ENCODE measurements around the gene BECN2.
A peak's percentile ranks its signal among the peaks of the same experiment; 100 is the strongest.
"Not testable (repeated sequence)": the region's sequence is repeated elsewhere in the genome, so short reads cannot be mapped to it uniquely, and the experiment has no call there.

The BECN2 gene

DNA sequence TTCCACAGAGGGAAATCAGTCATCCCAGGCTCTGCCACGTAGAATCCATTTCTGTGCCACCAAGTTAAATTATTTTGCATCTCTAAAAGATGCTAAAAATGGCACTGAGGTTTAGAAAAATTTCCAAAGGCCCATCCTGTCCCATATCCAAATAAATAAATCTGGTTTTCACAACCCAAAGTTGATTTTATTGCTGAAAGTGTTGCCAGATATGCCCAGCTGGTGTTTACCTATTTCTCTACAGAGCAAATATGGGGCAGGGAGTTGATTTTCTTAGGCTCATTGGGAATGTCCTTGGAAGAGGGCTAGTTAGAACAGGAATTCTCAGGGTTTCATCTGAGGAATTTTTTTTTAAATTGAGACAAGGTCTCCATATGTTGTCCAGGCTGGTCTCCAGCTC, 22.4 kb downstream of the BECN2 start:
- DNase-seq, result no peak

GRCh38 chr1:241985787-241986186, 28.2 kb downstream of the BECN2 start:
- DNase-seq, result no peak

DNA sequence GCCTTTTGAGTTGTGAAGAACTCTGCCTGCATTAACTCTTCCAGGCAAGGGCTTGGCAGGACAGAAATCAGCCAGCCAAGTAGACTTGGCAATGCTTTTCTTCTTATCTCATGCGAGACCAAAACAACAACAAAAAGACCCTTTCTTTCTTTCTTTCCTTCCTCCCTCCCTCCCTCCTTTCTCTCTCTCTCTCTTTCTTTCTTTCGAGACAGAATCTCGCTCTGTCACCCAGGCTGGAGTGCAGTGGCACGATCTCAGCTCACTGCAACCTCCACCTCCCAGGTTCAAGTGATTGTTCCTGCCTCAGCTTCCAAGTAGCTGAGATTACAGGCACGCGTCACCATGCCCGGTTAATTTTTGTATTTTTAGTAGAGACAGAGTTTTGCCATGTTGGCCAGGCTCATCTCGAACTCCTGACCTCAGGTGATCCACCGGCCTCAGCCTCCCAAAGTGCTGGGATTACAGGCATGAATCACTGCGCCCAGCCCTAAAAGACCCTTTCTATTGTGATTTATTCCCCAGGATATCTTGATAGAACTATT, 30.9 kb downstream of the BECN2 start:
- not testable (repeated sequence) for DNase-seq

DNA sequence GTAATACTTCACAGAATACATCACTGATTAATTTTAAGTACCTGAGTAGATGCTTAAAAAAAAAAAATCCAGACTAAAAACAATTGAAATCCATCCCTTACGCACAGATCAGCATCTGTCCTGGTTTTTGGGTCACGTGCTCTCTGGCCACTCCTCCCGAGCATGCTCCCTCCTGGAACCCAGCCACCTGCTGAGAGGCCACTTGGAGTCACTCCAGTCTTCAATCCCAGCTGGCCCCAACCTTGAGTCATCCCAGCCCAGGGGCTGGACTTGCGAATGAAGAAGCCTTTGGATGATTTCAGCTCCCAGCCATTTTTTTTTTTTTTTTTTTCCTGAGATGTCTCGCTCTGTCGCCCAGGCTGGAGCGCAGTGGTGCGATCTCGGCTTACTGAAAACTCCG, 32.5 kb downstream of the BECN2 start:
- DNase-seq, result no peak

DNA sequence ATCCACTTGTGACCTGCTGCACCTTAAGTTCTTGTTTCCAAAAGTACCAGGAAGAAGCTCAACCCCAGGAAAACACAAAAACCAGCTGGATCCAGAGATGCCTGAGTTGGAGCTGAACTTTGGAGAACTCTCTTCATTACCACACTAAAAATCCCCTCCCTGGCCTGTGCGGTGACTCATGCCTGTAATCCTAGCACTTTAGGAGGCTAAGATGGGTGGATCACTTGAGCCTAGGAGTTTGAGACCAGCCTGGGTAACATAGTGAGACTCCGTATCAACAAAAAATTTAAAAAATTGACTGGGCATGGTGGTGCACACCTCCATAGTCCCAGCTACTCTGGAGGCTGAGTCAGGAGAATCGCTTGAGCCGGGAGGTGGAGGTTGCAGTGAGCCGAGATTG, 35.2 kb downstream of the BECN2 start:
- no peak for DNase-seq

GRCh38 chr1:241994171-241994570, 36.6 kb downstream of the BECN2 start:
- DNase-seq, result no peak

GRCh38 chr1:241997401-241997998, 39.9 kb downstream of the BECN2 start:
- no peak for DNase-seq

GRCh38 chr1:241998412-241998921, 40.9 kb downstream of the BECN2 start:
- DNase-seq, result peak in 4 of 6 experiments; percentile 10 to 63 (median 40)

DNA sequence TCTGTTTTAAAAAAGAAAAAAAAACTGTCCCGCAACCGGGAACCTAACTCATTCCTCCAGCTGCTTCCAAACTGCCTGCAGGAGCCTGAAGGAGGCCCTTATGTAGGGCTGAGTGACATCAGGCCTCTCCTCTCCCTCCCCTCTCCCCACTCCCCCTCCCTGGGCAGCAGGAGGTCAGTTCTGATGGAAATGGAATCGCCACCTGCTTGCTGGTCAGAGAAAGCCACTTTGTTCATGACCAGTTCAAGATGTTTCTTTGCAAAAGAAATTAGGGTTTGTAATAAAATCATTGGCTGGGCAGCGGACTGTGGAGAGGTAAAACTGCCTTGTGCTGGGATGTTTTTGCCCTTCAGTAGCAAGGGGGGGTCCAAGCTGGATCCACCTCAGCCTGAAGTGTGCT, 41.5 kb downstream of the BECN2 start, which contains the start of gene MAP1LC3C:
Gene MAP1LC3C (minus strand): TSS at position 73 of the 400 bp plus-strand sequence. CDS start 90 bp downstream, outside the sequence.
- no peak for DNase-seq

GRCh38 chr1:242000434-242000833, 42.9 kb downstream of the BECN2 start:
- no peak for DNase-seq

DNA sequence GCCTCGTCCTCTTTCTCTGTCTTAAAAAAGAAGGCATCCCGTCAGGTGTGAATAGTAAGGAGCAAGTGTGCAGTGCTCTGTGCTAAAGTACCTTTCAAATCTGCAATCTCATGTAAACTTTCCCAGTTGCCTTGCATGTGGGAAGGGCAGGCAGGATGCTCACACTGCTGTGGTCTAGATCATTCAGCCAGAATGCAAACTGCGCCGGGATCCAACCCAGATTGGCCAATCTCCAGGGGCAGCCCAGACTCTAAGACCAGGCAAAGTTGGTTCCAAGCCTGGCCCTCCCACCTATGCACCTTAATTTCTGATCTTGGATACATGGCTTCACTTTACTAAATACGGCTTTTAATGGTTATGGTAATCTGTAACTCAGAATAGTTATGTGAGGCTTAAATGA, 44.5 kb downstream of the BECN2 start:
- no peak for DNase-seq

DNA sequence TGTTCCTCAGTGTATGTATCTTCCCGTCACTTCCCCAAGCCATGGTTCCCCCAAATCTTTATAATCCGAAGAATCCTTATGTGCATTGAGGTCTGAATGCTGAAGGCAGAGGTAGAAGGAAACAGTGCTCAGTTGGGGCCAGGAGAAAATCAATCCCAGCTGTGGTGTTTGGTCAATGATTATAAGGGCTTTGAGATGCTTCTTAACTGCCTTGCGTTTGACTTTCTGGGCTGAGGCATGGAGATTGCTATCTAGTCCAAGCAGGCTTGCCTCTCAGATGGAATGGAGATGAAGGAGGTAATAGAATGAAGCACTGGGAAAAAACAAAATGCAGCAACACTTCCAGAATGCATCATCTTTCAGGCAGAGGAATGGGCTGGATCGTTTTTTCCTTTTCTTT, 44.9 kb downstream of the BECN2 start:
- DNase-seq, result no peak

DNA sequence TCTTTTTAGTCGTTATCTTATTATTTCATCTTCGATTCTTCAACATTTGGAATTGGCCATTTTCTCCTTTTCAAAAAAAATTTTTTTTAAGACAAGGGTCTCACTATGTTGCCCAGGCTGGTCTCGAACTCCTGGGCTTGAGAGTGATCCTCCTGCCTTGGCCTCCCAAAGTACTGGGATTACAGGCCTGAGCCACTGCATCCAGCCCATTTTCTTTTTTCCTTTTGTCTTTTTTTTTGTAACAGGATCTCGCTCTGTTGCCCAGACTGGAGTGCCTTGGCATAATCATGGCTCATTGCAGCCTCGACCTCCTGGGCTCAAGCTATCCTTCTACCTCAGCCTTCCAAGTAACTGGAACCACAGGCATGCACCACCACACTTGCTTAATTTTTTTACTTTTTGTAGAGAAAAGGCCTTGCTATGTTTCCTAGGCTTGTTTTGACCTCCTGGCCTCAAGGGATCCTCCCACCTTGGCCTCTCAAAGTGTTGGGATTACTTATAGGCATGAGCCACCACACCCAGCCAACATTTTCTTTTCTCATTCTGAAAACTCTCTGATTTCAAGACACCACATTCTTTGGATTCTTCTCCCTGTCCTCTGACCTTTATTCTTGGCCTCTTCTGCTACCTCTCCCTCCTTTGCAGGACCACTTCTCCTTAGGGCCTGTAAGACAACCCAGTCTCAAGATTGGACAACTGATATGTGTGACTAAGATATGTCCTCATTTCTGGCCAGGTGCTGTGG, 47.4 kb downstream of the BECN2 start:
- no peak for DNase-seq

DNA sequence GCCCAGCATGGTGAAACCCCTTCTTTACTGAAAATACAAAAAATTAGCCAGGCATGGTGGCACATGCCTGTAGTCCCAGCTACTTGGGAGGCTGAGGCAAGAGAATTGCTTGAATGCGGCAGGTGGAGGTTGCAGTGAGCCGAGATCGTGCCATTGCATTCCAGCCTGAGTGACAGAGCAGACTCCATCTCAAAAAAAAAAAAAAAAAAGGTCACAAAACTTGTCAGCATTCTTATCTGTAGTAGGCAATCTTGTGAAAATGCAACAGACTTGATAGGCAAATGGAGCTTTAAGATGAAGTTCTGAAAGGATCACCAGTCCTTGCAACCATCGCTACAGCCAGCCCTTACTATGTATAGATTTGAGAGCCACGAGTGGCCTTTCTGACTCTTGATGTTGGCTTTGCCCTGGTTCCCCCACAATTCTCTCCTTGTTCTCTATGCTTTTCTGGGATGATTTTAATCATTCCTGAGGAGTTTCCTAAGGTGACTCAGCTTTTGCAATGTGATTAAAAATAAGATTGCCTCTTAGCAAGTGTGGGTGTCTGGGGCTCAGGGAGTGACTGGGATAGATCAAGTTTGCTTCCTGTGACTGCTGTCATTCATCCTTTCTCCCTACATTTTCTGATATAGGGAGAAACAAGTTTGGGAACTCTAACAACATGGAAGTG, 48.4 kb downstream of the BECN2 start:
- DNase-seq, result no peak

DNA sequence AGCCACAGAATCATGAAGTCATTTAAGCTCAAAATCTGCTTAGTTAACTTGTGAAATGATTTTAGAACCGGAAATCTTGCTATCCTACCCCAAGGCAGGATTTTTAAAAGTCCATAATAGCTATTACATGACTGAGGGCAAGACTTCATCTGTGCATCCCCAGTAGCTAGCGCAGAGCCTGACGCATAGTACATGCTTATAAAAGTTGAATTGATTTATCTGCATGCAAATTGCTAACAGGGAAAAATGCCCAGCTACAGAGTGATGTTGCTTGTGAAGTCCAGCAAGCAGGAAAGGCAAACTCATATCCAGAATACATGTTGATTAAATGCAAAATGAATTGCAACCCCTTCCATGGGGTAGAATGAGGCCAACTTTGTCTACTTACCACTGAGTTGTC, 49.4 kb downstream of the BECN2 start:
- no peak for DNase-seq

Data from stimulated activated naive CD4-positive, alpha-beta T cell (primary cell).